GM19463 (cell line): ENCODE data around the gene IGSF23.

Source experiments
- ATAC-seq: cut with Tn5 transposase; IDR thresholded peaks from one replicate; pipeline ENCODE4 v1.9.1; 2021; ENCODE audit warnings: mild to moderate bottlenecking, moderate library complexity; ENCODE audit not compliant: unreplicated experiment

Gene IGSF23, protein sequence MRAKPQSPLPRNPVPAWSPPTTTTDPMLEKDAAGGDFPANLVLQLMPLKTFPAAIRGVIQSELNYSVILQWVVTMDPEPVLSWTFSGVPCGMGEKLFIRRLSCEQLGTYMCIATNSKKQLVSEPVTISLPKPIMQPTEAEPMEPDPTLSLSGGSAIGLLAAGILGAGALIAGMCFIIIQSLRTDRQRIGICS

GRCh38 chr19:44613295-44614178 is at the start of gene IGSF23:
IGSF23 (plus strand) TSS chr19:44613563; CDS start chr19:44613646, 83 bp downstream.
- ATAC-seq = no peak

DNA sequence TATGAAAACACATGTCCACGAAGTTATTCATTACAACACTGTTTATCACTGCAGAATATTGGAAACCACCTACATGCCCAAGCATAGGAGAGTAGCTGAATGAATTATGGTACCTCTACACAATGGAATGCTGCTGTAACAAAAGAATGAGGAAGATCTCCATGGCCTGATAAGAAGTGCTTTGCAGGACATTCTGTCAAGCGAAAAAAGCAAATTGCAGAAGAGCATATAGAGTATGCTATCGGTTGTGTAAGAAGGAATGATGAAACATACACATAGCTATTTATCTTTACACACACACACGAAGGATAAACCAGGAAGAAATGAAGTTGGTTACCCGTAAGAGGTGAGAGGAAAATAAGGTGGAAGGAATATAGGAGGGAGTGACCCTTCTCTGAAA is 46.4 kb upstream of the IGSF23 start:
- ATAC-seq = no peak

GRCh38 chr19:44567745-44568144 is 45.6 kb upstream of the IGSF23 start:
- no peak for ATAC-seq

- ATAC-seq = no peak
Measured at GRCh38 chr19:44570603-44570983, 42.8 kb upstream of the IGSF23 start.

DNA sequence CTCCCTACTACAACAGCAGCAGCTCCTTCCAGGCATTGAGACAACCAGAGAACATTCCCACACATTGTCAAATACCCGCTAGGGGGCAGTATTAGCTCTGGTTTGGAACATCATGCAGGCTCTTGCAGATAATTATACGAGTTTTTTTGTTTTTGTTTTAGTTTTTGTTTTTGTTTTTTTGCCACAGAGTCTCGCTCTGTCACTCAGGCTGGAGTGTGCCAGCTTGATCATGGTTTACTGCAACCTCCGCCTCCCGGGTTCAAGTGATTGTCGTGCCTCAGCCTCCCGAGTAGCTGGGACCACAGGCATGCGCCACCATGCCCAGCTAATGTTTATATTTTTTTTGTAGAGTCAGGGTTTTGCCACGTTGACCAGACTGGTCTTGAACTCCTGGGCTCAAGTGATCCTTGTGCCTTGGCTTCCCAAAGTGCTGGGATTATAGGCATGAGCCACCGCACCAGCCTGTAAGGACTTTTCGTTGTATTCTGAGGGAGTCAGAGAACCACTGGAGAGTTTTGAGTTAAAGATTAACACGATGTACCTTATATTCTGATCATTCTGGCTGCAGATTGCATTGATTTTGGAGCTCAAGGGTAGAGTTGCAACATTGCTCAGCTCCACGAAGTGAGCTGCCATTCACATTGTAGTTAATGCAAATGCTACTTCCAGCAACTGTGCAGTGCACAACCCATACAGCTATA is 42.2 kb upstream of the IGSF23 start:
- no peak for ATAC-seq

GRCh38 chr19:44571830-44572580 is 41.4 kb upstream of the IGSF23 start:
- ATAC-seq = no peak

GRCh38 chr19:44572581-44572900 is 40.8 kb upstream of the IGSF23 start:
- no peak for ATAC-seq

DNA sequence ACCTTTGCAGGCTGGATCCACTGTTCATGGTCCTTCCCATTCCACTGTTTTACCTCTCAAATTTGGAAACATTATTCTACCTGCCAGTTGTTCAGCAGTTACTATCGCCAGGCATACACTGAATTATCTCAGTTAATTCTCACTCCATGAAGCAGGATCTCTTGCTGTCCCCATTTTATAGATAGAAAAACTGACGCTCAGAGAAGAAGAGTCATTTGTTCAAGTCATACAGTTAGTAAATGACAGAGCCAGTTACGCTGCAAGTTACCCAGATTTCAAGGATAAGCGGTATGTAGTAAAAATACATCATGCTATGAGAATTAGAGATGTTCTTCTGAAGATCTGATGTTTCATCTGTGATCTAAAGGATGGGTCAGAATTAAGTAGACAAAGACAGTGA is 40.2 kb upstream of the IGSF23 start:
- no peak for ATAC-seq

- ATAC-seq = no peak
Measured at GRCh38 chr19:44573627-44574026, 39.7 kb upstream of the IGSF23 start.

DNA sequence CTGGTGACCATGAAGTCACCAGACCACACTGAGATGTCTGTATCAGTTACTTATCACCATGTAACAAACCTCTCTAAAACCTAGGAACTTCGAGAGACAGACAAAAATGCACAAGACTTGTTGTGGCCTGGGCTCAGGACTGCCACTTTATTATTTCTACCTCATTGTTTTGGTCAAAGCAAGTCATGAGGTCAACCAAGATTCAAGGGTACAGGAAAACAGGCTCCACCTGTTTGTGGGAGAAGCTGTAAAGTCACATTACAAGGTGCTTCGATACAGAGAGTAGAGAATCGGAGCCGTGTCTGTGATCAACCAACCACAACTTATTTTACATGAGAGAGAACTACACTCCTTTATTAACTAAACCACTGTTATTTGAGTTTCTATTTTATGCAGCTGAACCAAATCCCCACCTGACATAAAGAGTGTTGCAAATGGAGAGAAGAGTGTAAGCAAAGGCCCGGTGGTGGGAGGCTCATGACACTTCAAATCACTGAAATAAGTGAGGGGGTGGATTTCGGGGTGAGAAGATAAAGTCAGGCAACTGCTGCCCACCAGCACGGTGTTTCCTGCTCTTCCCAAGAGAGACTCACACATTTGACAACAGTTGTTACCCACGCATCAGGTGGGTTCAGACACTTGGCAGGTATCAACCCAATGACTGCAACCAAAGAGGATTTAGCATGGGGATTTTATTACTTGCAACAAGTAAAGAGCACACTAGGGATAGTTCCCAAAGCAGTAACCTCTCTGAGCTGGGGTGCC is 39.0 kb upstream of the IGSF23 start:
- ATAC-seq = no peak

GRCh38 chr19:44575116-44575700 is 38.2 kb upstream of the IGSF23 start:
- ATAC-seq = no peak

GRCh38 chr19:44576843-44577565 is 36.4 kb upstream of the IGSF23 start:
- ATAC-seq = no peak

GRCh38 chr19:44577566-44577874 is 35.8 kb upstream of the IGSF23 start:
- ATAC-seq = no peak

- ATAC-seq = no peak
Measured at GRCh38 chr19:44579663-44580365, 33.5 kb upstream of the IGSF23 start.

DNA sequence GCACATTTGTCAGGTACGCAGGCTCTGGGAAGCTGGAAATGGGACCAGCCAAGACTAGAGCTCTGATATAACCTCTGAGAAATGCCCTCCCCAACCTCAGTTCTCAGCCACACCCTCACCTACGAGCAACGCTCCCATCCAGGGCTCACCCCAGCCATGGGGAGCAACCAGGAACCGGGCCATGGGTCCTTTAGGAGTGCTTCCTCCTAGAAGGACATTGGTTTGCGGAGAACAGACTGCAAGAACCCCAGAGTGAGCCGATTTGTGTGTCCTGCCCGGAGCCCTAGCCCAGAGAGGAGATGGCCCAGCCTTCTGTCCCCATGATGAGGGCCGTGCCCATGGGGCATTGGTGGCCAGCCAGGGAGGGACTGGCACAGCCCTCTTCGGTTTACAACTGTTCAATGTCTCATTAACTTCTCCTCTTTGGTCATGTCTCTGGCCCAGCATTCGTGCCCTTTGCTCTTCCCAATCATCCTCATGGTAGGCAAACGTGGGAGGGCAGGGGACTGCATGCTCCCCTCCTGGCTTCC is 32.9 kb upstream of the IGSF23 start:
- ATAC-seq = no peak

- ATAC-seq = no peak
Measured at GRCh38 chr19:44581288-44581687, 32.1 kb upstream of the IGSF23 start.

DNA sequence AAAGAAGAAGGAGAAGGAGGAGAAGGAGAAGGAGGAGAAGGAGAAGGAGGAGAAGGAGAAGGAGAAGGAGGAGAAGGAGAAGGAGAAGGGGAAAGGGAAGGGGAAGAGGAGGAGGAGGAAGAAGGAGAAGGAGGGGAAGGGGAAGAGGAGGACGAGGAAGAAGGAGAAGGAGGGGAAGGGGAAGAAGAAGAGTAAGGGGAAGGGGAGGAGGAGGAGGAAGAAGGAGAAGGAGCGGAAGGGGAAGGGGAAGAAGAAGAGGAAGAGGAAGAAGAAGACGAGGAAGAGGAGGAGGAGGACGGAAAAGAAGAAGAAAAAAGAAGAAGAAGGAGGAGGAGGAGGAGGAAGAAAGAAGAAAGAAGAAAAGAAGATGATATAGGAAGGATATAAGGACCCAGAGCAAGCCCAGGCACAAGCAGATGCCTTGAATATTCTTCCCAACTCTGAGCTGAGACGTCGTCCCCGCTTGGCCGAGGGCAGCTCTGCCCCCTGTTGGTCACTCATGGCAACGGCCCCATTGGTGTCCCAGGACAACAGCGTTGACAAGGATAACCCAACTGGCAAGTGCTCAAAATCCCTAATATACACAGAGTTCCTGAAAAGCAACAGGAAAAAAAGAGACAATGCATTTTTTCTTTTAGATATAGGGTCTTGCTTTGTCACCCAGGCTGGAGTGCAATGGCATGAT is 30.6 kb upstream of the IGSF23 start:
- no peak for ATAC-seq
